ENCODE measurements around the gene SPPL2C. TPM values are rescaled to one million over a fixed set of nuclear protein-coding genes. Genes with fewer than 3 reads are reported as not detected.

SPPL2C gene
- total and polyA plus RNA-seq, 8 donors: not detected

DNA sequence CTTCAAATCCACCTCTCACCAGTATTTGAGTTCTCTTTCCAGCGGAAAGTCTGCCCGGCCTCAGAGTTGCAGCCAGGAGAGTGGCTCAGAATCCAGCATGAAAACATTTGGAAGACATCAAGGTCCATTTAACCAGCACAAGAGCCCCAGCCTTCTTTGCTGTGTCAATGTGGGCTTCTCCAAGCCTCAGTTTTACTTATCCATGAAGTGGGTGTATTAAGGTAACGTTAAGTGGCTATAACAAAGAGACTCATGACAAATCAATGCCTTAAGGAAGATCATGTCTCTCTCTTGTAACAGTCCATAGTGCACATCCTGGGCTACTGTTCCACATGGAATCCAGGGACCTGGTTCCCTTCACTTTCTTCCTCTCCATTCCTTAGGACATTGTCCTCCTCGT is 959 bp upstream of the SPPL2C start:
- Histone ChIP-seq H3K4me1 (no peaks in the 10 kb centered on the region), H3K27ac (no peak overlapping the region), H3K9me3 (no peaks in the 10 kb centered on the region), H3K4me3 (no peak overlapping the region), H3K27me3 (no peaks in the 10 kb centered on the region), H3K36me3 (no peaks in the 10 kb centered on the region)
- ATAC-seq (no peak), DNase-seq (peak in 1 of 6 donors; percentile 20), FAIRE-seq (no peak)
- intact Hi-C loops (cut with DNase I): no loop called here
- TF ChIP-seq, protein P1, sequence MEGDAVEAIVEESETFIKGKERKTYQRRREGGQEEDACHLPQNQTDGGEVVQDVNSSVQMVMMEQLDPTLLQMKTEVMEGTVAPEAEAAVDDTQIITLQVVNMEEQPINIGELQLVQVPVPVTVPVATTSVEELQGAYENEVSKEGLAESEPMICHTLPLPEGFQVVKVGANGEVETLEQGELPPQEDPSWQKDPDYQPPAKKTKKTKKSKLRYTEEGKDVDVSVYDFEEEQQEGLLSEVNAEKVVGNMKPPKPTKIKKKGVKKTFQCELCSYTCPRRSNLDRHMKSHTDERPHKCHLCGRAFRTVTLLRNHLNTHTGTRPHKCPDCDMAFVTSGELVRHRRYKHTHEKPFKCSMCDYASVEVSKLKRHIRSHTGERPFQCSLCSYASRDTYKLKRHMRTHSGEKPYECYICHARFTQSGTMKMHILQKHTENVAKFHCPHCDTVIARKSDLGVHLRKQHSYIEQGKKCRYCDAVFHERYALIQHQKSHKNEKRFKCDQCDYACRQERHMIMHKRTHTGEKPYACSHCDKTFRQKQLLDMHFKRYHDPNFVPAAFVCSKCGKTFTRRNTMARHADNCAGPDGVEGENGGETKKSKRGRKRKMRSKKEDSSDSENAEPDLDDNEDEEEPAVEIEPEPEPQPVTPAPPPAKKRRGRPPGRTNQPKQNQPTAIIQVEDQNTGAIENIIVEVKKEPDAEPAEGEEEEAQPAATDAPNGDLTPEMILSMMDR (IDR thresholded peaks at IDR 0.05): no peak
- 80 to 81% methylated on average over 4 of the region's 4 CpGs for WGBS, 2 donors

DNA sequence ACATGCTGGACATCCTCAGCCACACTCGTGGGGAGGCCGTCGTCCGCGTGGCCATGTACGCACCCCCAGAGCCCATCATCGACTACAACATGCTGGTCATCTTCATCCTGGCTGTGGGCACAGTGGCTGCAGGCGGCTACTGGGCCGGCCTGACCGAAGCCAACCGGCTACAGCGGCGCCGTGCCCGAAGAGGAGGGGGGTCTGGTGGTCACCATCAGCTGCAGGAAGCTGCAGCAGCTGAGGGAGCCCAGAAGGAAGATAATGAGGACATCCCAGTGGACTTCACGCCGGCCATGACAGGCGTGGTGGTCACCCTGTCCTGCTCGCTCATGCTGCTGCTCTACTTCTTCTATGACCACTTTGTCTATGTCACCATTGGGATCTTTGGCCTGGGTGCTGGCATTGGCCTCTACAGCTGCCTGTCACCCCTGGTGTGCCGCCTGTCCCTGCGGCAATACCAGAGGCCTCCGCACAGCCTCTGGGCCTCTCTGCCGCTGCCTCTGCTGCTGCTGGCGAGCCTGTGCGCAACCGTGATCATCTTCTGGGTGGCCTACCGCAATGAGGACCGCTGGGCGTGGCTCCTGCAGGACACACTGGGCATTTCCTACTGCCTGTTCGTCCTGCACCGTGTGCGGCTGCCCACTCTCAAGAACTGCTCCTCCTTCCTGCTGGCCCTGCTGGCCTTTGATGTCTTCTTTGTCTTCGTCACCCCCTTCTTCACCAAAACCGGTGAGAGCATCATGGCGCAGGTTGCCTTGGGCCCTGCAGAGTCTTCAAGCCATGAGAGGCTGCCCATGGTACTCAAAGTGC is 900 bp downstream of the SPPL2C start:
- H3K9me3 ChIP-seq: no peaks in the 10 kb centered on the region
- intact Hi-C loops (cut with DNase I): no loop called here
- ATAC-seq (no peak), FAIRE-seq (no peak), DNase-seq (peak in 1 of 6 donors; percentile 47)
- no peak overlapping the region for H3K4me3 ChIP-seq
- TF ChIP-seq, protein P1 (IDR thresholded peaks at IDR 0.05): no peak
- 77 to 87% methylated on average over 35 of the region's 35 CpGs for WGBS, 2 donors
- H3K36me3 ChIP-seq: no peaks in the 10 kb centered on the region
- H3K4me1 ChIP-seq: no peaks in the 10 kb centered on the region
- H3K27ac ChIP-seq: no peak overlapping the region
- no peaks in the 10 kb centered on the region for H3K27me3 ChIP-seq

DNA sequence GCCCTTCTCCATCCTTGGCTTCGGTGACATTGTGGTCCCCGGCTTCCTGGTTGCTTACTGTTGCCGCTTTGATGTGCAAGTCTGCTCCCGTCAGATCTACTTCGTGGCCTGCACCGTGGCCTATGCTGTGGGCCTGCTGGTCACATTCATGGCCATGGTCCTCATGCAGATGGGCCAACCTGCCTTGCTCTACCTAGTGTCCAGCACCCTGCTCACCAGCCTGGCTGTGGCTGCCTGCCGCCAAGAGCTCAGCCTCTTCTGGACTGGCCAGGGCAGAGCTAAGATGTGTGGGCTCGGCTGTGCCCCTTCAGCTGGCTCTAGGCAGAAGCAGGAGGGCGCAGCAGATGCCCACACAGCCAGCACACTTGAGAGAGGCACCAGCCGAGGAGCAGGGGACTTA is 1.5 kb downstream of the SPPL2C start:
- 76 to 82% methylated on average over 10 of the region's 10 CpGs for WGBS, 2 donors
- TF ChIP-seq, protein P1 (IDR thresholded peaks at IDR 0.05): no peak
- DNase-seq (peak in 1 of 6 donors; percentile 35), FAIRE-seq (no peak), ATAC-seq (no peak)
- Histone ChIP-seq H3K36me3 (no peaks in the 10 kb centered on the region), H3K4me1 (no peaks in the 10 kb centered on the region), H3K27me3 (no peaks in the 10 kb centered on the region), H3K9me3 (no peaks in the 10 kb centered on the region), H3K4me3 (no peak overlapping the region), H3K27ac (no peak overlapping the region)
- intact Hi-C loops (cut with DNase I): no loop called here

DNA sequence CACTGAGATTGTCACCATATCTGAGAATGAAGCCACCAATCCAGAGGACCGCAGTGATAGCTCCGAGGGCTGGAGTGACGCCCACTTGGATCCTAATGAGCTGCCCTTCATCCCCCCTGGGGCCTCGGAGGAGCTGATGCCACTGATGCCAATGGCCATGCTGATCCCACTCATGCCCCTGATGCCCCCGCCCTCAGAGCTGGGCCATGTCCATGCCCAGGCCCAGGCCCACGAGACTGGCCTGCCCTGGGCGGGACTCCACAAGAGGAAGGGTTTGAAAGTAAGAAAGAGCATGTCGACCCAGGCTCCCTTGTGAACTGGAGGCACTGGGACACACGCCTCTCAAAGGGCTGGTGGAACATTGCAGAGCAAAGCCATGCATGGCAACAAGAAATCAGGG is 2.0 kb downstream of the SPPL2C start:
- Histone ChIP-seq H3K27me3 (no peaks in the 10 kb centered on the region), H3K36me3 (no peaks in the 10 kb centered on the region), H3K4me3 (no peak overlapping the region), H3K9me3 (no peaks in the 10 kb centered on the region), H3K27ac (no peak overlapping the region), H3K4me1 (no peaks in the 10 kb centered on the region)
- intact Hi-C loops (cut with DNase I): no loop called here
- ATAC-seq (no peak), DNase-seq (peak in 1 of 6 donors; percentile 23), FAIRE-seq (no peak)
- TF ChIP-seq, protein P1 (IDR thresholded peaks at IDR 0.05): no peak
- 66 to 68% methylated on average over 9 of the region's 9 CpGs for WGBS, 2 donors

DNA sequence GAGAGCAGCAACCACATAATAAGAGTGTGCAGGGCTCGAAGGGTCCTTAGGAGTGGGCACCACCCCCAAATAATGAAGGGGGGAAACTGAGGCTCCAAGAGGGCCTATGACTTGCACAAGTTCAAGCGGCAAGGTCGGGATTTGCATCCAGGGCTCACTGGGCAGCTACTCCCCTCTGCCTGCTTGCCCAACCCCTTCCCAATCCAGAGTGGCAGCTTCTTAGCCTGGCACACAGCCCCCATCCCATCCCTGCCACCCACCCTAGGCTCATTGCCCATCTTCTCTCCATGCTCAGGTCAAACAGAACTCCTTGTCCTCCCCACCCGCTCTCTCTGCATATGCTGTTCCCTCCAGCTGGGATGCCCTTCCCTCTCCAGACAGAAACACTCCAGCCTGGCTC is 2.4 kb downstream of the SPPL2C start:
- Histone ChIP-seq H3K4me3 (no peak overlapping the region), H3K4me1 (no peaks in the 10 kb centered on the region), H3K9me3 (no peaks in the 10 kb centered on the region), H3K36me3 (no peaks in the 10 kb centered on the region), H3K27me3 (no peaks in the 10 kb centered on the region), H3K27ac (no peak overlapping the region)
- 70 to 78% methylated on average over 4 of the region's 4 CpGs for WGBS, 2 donors
- ATAC-seq (no peak), FAIRE-seq (no peak), DNase-seq (peak in 1 of 6 donors; percentile 12)
- intact Hi-C loops (cut with DNase I): no loop called here
- TF ChIP-seq, protein P1 (IDR thresholded peaks at IDR 0.05): no peak

Data from pancreas (tissue), 10 donors.